Adipocyte (in vitro differentiated cells): ENCODE results near the gene HDGFL3.

Source experiments
- DNase-seq: peaks from one replicate; pipeline ENCODE4 v3.0.0-alpha.2; 2015; ENCODE audit warnings: low read depth
- H3K27me3 ChIP-seq: replicated peaks from 2 replicates; pipeline ENCODE4 v1.7.0; 2013; ENCODE audit warnings: mild to moderate bottlenecking, low read length, moderate library complexity; ENCODE audit not compliant: control insufficient read depth, insufficient read depth
- H3K36me3 ChIP-seq: 2 replicates; pipeline ENCODE4 v1.7.0; 2013; ENCODE audit warnings: low read length, mild to moderate bottlenecking, moderate library complexity; ENCODE audit not compliant: control insufficient read depth, insufficient read depth, severe bottlenecking
- H3K4me1 ChIP-seq: 2 replicates; pipeline ENCODE4 v1.7.0; 2013; ENCODE audit warnings: mild to moderate bottlenecking, low read length, moderate library complexity; ENCODE audit not compliant: control insufficient read depth, insufficient read depth
- H3K4me3 ChIP-seq: 2 replicates; pipeline ENCODE4 v1.7.0; 2013; ENCODE audit warnings: mild to moderate bottlenecking, low read length, moderate library complexity
- H3K9ac ChIP-seq: 2 replicates; pipeline ENCODE4 v1.7.0; 2013; ENCODE audit warnings: mild to moderate bottlenecking, low read length, moderate library complexity
- H3K9me3 ChIP-seq: 2 replicates; pipeline ENCODE4 v1.7.0; 2013; ENCODE audit warnings: mild to moderate bottlenecking, low read length, moderate library complexity; ENCODE audit not compliant: control insufficient read depth

HDGFL3 gene

GRCh38 chr15:83082730-83083386, 124.8 kb downstream of the HDGFL3 start:
- Histone ChIP-seq H3K36me3 (no peaks in the 10 kb centered on the region), H3K4me1 (no peaks in the 10 kb centered on the region), H3K9me3 (no peaks in the 10 kb centered on the region), H3K27me3 (peaks cover 10% of the 10 kb centered on the region), H3K4me3 (no peak overlapping the region), H3K9ac (no peak overlapping the region)
- no peak for DNase-seq

DNA sequence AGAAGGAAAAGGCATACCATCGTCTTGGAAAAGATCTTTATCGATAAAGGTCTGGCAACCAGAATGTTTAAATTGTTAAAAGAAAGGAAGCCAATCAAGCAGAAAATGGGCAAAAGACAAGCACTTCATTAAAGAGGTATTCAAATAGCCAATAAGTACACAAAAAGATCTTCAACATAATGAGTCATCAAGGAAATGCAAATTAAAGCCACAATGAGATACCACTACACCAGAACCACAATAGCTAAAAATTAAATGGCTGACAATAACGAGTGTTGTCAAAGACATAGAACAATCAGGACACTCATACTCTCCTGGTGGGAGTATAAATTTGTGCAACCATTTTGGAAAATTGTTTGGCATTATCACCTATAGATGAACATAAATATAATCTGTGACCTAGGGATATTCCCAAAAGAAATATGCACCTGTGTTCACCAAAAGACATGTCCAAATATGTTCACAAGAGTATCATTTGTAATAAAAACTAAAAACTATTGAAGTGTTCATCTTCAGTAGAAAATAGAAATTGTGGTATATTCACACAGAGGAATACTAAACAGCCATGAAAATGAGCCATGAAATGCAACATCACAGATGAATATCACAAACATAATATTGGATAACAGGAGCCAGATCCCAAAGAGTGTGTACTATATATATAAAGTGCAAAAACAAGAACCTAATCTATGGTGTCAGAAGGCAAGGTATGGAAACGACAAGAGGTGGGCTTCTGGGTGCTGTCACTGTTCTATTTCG, 126.2 kb downstream of the HDGFL3 start:
- H3K36me3 ChIP-seq = no peaks in the 10 kb centered on the region
- peaks cover 19% of the 10 kb centered on the region for H3K27me3 ChIP-seq
- no peaks in the 10 kb centered on the region for H3K4me1 ChIP-seq
- H3K9ac ChIP-seq = no peak overlapping the region
- H3K9me3 ChIP-seq = no peaks in the 10 kb centered on the region
- no peak overlapping the region for H3K4me3 ChIP-seq
- no peak for DNase-seq

- Histone ChIP-seq H3K4me1 (no peaks in the 10 kb centered on the region), H3K27me3 (peaks cover 19% of the 10 kb centered on the region), H3K9me3 (no peaks in the 10 kb centered on the region), H3K9ac (no peak overlapping the region), H3K4me3 (no peak overlapping the region), H3K36me3 (no peaks in the 10 kb centered on the region)
- DNase-seq = no peak
These were observed 128.9 kb downstream of the HDGFL3 start for GRCh38 chr15:83078712-83079111.
